Natural killer cell (primary cell): ENCODE measurements around the gene RAD51B. TPM values are rescaled to one million over a fixed set of nuclear protein-coding genes. Genes with fewer than 3 reads are reported as not detected.
"Not testable (repeated sequence)": the region's sequence is repeated elsewhere in the genome, so short reads cannot be mapped to it uniquely, and the experiment has no call there.

Experiments used
- ATAC-seq, 3 donors: fragments of 150-1000 bp in 2 of 3; fragments of 200-7000 bp in 1 of 3; cut with Tn5 transposase; 1 replicate in 1 of 3; 2 replicates in 2 of 3; pipeline ENCODE4 v1.10.0; 2021; ENCODE audit warnings: mild to moderate bottlenecking in 2 of 3, moderate library complexity in 2 of 3
- DNase-seq, 2 donors: peaks; one replicate each; pipeline versions ENCODE4 v3.0.0 to v3.0.0-alpha.2; 2013 to 2021; ENCODE audit warnings: mixed read lengths in 1 of 2
- H3K27ac ChIP-seq: one replicate; pipeline ENCODE4 v1.5.1; 2013; ENCODE audit warnings: mild to moderate bottlenecking, low read length
- H3K27me3 ChIP-seq: one replicate; pipeline ENCODE4 v1.6.1; 2013; ENCODE audit warnings: low read length; ENCODE audit not compliant: control insufficient read depth, insufficient read depth
- H3K36me3 ChIP-seq: one replicate; pipeline ENCODE4 v1.6.1; 2013; ENCODE audit warnings: low read length; ENCODE audit not compliant: control insufficient read depth, insufficient read depth
- H3K4me1 ChIP-seq: one replicate; pipeline ENCODE4 v1.6.1; 2013; ENCODE audit warnings: low read length; ENCODE audit not compliant: control insufficient read depth, insufficient read depth
- H3K4me3 ChIP-seq: one replicate; pipeline ENCODE4 v1.5.1; 2013; ENCODE audit warnings: low read length
- H3K9me3 ChIP-seq: one replicate; pipeline ENCODE4 v1.6.1; 2013; ENCODE audit warnings: low read length; ENCODE audit not compliant: control insufficient read depth, insufficient read depth
- H3K27ac Mint-ChIP-seq, 2 donors: one replicate each; pipeline ENCODE4 v1.8.0; 2022; ENCODE audit warnings: mild to moderate bottlenecking in 2 of 2, mixed read lengths in 2 of 2, moderate library complexity in 1 of 2
- H3K27me3 Mint-ChIP-seq, 2 donors: one replicate each; pipeline ENCODE4 v1.8.0; 2022; ENCODE audit warnings: low read depth in 2 of 2, mixed read lengths in 2 of 2
- H3K36me3 Mint-ChIP-seq: one replicate; pipeline ENCODE4 v1.8.0; 2022; ENCODE audit warnings: mixed read lengths
- H3K4me1 Mint-ChIP-seq, 2 donors: one replicate each; pipeline ENCODE4 v1.8.0; 2022; ENCODE audit warnings: mixed read lengths in 2 of 2
- H3K4me3 Mint-ChIP-seq: one replicate; pipeline ENCODE4 v1.8.0; 2022; ENCODE audit warnings: mild to moderate bottlenecking, moderate library complexity, mixed read lengths
- H3K9me3 Mint-ChIP-seq, 2 donors: one replicate each; pipeline ENCODE4 v1.8.0; 2022; ENCODE audit warnings: mixed read lengths in 2 of 2
- CTCF ChIP-seq: fragments of 200-600 bp; IDR thresholded peaks from one replicate; pipeline ENCODE4 v1.8.0; 2022; ENCODE audit warnings: antibody characterized with exemption
- WGBS: methylation state at CpG from one replicate; pipeline ENCODE4 v1.1.7; 2013; ENCODE audit warnings: missing lambda C conversion rate; ENCODE audit not compliant: insufficient coverage; 5-methylcytosine and 5-hydroxymethylcytosine counted together
- intact Hi-C: fragments of 100-400 bp; cut with micrococcal nuclease; formaldehyde crosslinking; loops from one replicate; pipeline ENCODE4 v1.14.2; 2022
- total RNA-seq, 4 donors: library from RNA; stranded (reverse); fragments of 120-200 nt in 1 of 4; gene quantifications; one replicate each; pipeline versions ENCODE4 v1.2.3 to v1.2.4, GENCODE V29; 2013 to 2022

The RAD51B gene
- total RNA-seq, 3 donors from 2014 or later (not counting 1 experiment from before 2014, with no cell fraction given), result 28.1 to 37.6 (median 28.6) TPM

- no peak for TF ChIP-seq CTCF
Measured at GRCh38 chr14:67987606-67988005, 168.0 kb downstream of the RAD51B start.

GRCh38 chr14:67988210-67988609 is 168.6 kb downstream of the RAD51B start:
- H3K4me1 Mint-ChIP-seq, H3K27me3 Mint-ChIP-seq, ATAC-seq, DNase-seq, intact Hi-C loops, H3K36me3 ChIP-seq, H3K9me3 ChIP-seq, H3K27me3 ChIP-seq, H3K4me3 ChIP-seq, H3K4me1 ChIP-seq, H3K9me3 Mint-ChIP-seq, H3K27ac ChIP-seq, H3K36me3 Mint-ChIP-seq, H3K27ac Mint-ChIP-seq, H3K4me3 Mint-ChIP-seq: not testable (repeated sequence)
- 94% methylated on average over 6 of the region's 7 CpGs for WGBS

More at GRCh38 chr14:67987606-67988005, 168.0 kb downstream of the RAD51B start:
- H3K27me3 ChIP-seq, result no peaks in the 10 kb centered on the region
- no peak overlapping the region for H3K4me3 ChIP-seq
- Mint-ChIP-seq H3K4me3 (no peak overlapping the region), H3K27ac (no peak overlapping the region), H3K9me3 (no peaks in the 10 kb centered on the region), H3K36me3 (no peaks in the 10 kb centered on the region), H3K27me3 (no peaks in the 10 kb centered on the region), H3K4me1 (no peaks in the 10 kb centered on the region)
- DNase-seq, result no peak
- H3K9me3 ChIP-seq, result no peaks in the 10 kb centered on the region
- intact Hi-C loops, result no loop called here
- no peaks in the 10 kb centered on the region for H3K36me3 ChIP-seq
- ATAC-seq, result no peak
- no peaks in the 10 kb centered on the region for H3K4me1 ChIP-seq
- H3K27ac ChIP-seq, result no peak overlapping the region
- 40% methylated on average over 3 of the region's 5 CpGs for WGBS

GRCh38 chr14:67990576-67990975 is 171.0 kb downstream of the RAD51B start:
- intact Hi-C loops, result no loop called here
- WGBS, result no CpG with 5 or more reads among the region's 3 CpGs
- no peak for ATAC-seq

GRCh38 chr14:67994531-67994930 is 175.0 kb downstream of the RAD51B start:
- H3K4me3 Mint-ChIP-seq, result no peak overlapping the region
- no peak for DNase-seq
- intact Hi-C loops, result no loop called here

More at GRCh38 chr14:67990576-67990975, 171.0 kb downstream of the RAD51B start:
- Mint-ChIP-seq H3K36me3 (no peaks in the 10 kb centered on the region), H3K4me1 (no peaks in the 10 kb centered on the region), H3K4me3 (no peak overlapping the region), H3K27me3 (no peaks in the 10 kb centered on the region), H3K9me3 (no peaks in the 10 kb centered on the region), H3K27ac (no peak overlapping the region)
- Histone ChIP-seq H3K27me3 (no peaks in the 10 kb centered on the region), H3K4me1 (no peaks in the 10 kb centered on the region), H3K27ac (no peak overlapping the region), H3K9me3 (no peaks in the 10 kb centered on the region), H3K4me3 (no peak overlapping the region), H3K36me3 (no peaks in the 10 kb centered on the region)
- TF ChIP-seq CTCF, result no peak
- no peak for DNase-seq

More at GRCh38 chr14:67994531-67994930, 175.0 kb downstream of the RAD51B start:
- Mint-ChIP-seq H3K9me3 (no peaks in the 10 kb centered on the region), H3K27me3 (no peaks in the 10 kb centered on the region), H3K36me3 (no peaks in the 10 kb centered on the region), H3K27ac (no peak overlapping the region), H3K4me1 (no peaks in the 10 kb centered on the region)
- no peak overlapping the region for H3K4me3 ChIP-seq
- H3K9me3 ChIP-seq, result no peaks in the 10 kb centered on the region
- no peaks in the 10 kb centered on the region for H3K27me3 ChIP-seq
- H3K27ac ChIP-seq, result no peak overlapping the region
- no peak for ATAC-seq
- H3K36me3 ChIP-seq, result no peaks in the 10 kb centered on the region
- no peak for TF ChIP-seq CTCF
- H3K4me1 ChIP-seq, result no peaks in the 10 kb centered on the region
